ENCODE results near the gene BICD1.
"Not testable (repeated sequence)": the region's sequence is repeated elsewhere in the genome, so short reads cannot be mapped to it uniquely, and the experiment has no call there.

BICD1 gene

GRCh38 chr12:32106517-32107358 is at the start of gene BICD1:
Gene BICD1 (plus strand): TSS chr12:32106847. CDS start chr12:32107332, 485 bp downstream.
- peak within 1 kb of the TSS; percentile 87 for H3K27ac ChIP-seq
- peak; percentile 48 for DNase-seq (ENCODE audit: low read depth, low spot score)

GRCh38 chr12:32061033-32061432 is 45.6 kb upstream of the BICD1 start:
- H3K27ac ChIP-seq = no peak overlapping the region
- no peak for DNase-seq (ENCODE audit: low read depth, low spot score)

DNA sequence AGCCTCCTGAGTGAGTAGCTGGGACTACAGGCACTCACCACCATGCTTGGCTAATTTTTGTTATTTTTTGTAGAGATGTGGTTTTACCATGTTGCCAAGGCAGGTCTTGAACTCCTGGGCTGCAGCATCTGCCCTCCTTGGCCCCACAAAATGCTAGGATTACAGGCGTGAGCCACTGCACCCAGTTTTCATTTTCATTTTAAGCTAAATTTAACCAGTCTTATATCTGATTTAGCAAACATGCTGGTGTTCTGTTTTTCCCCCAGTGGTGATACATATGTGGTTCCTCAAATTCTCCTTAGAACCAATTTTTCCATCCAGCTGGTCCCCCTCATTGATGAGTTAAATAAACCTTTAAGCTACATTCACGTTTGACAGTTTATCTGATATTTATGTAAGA is 43.8 kb upstream of the BICD1 start:
- DNase-seq (ENCODE audit: low read depth, low spot score) = no peak
- no peak overlapping the region for H3K27ac ChIP-seq

DNA sequence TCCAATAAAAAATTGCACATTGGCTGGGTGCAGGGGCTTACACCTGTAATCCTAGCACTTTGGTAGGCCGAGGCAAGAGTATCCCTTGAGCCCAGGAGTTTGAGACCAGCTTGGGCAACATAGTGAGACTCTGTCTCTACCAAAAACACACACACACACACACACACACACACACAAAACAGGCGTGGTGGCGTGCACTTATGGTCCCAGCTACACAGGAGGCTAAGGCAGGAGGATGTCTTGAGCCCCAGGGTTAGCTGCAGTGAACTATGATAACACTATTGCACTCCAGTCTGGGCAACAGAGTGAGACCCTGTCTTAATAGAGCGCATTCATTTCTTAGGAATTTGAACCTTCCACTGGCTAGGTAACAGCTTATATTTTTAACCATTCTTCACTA is 42.9 kb upstream of the BICD1 start:
- DNase-seq (ENCODE audit: low read depth, low spot score) = no peak
- H3K27ac ChIP-seq = no peak overlapping the region

GRCh38 chr12:32066206-32066605 is 40.4 kb upstream of the BICD1 start:
- DNase-seq (ENCODE audit: low read depth, low spot score) = no peak

GRCh38 chr12:32069071-32069470 is 37.6 kb upstream of the BICD1 start:
- DNase-seq (ENCODE audit: low read depth, low spot score) = no peak
- H3K27ac ChIP-seq = peak overlapping the region; percentile 19

More at GRCh38 chr12:32066206-32066605, 40.4 kb upstream of the BICD1 start:
- no peak overlapping the region for H3K27ac ChIP-seq

DNA sequence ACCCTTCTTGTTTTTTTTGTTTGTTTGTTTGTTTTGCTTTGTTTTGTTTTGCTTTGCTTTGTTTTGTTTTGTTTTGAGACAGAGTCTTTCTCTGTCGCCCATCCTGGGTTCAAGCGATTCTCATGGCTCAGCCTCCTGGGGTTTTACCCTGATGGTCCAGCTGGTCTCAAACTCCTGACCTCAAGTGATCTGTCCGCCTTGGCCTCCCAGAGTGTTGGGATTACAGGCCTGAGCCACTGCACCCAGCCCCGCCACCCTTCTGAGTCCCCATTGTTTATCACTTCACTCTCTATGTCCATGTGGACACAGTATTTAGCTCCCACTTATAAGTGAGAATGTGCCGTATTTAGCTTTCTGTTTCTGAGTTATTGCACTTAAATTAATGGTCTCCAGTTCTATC is 36.9 kb upstream of the BICD1 start:
- no peak for DNase-seq (ENCODE audit: low read depth, low spot score)
- H3K27ac ChIP-seq = no peak overlapping the region

DNA sequence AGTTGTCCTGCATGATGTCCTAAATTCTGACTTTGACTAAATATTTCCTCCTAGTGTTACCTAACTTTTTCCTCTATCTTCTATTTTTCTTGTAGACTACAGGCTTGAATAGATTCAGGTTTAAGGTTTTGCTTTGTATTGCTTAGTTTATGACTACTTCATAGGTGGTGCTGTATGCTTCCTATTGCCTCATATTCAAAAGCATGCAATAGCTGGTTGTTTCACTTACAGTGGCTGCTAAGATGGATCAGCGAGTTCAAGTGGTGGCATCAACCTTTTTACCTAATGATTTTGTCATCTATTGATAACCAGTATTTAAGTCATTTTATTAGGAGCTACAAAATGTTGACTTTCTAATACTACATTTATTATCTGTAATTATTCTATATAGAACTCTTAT is 36.3 kb upstream of the BICD1 start:
- DNase-seq (ENCODE audit: low read depth, low spot score) = no peak
- H3K27ac ChIP-seq = no peak overlapping the region

DNA sequence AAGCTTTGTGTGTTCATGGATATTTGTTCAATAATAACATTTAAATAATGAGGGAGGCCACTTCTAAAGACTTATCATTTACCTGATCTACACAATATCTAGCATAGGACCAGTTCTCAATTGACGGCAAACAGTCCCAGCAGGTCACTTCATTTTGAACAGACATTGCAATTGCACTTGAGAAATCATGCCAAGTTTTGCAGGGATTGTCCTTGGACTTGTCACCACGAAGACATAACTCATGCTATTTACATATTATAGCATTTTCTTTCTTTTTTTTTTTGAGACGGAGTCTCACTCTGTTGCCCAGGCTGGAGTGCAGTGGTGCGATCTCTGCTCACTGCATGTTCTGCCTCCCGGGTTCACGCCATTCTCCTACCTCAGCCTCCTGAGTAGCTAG is 34.5 kb upstream of the BICD1 start:
- DNase-seq (ENCODE audit: low read depth, low spot score) = no peak
- no peak overlapping the region for H3K27ac ChIP-seq

GRCh38 chr12:32074432-32074831 is 32.2 kb upstream of the BICD1 start:
- no peak for DNase-seq (ENCODE audit: low read depth, low spot score)
- no peak overlapping the region for H3K27ac ChIP-seq

GRCh38 chr12:32076941-32077340 is 29.7 kb upstream of the BICD1 start:
- DNase-seq (ENCODE audit: low read depth, low spot score) = no peak
- no peak overlapping the region for H3K27ac ChIP-seq

- DNase-seq (ENCODE audit: low read depth, low spot score) = no peak
- no peak overlapping the region for H3K27ac ChIP-seq
These were observed 26.2 kb upstream of the BICD1 start for GRCh38 chr12:32080435-32080834.

DNA sequence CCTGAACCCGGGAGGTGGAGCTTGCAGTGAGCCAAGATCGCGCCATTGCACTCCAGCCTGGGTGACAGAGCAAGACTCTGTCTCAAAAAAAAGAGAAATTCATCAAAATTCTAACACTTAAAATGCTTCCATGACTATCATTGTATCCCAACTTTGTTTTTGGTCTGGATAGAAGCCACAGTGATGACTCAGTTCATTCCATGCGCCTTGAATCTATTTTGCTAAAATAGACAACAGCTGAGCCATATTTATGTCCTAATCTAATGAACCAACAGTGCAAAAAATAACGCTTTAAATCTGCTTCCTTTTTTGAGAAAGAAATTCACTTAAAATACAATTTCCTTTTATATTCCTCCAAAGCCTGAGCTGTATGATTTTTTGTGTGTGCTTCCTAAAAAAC is 23.2 kb upstream of the BICD1 start:
- H3K27ac ChIP-seq = no peak overlapping the region
- DNase-seq (ENCODE audit: low read depth, low spot score) = no peak

- no peak overlapping the region for H3K27ac ChIP-seq
- no peak for DNase-seq (ENCODE audit: low read depth, low spot score)
These were observed 22.5 kb upstream of the BICD1 start for GRCh38 chr12:32084017-32084688.

- H3K27ac ChIP-seq = no peak overlapping the region
- no peak for DNase-seq (ENCODE audit: low read depth, low spot score)
These were observed 21.9 kb upstream of the BICD1 start for GRCh38 chr12:32084753-32085152.

DNA sequence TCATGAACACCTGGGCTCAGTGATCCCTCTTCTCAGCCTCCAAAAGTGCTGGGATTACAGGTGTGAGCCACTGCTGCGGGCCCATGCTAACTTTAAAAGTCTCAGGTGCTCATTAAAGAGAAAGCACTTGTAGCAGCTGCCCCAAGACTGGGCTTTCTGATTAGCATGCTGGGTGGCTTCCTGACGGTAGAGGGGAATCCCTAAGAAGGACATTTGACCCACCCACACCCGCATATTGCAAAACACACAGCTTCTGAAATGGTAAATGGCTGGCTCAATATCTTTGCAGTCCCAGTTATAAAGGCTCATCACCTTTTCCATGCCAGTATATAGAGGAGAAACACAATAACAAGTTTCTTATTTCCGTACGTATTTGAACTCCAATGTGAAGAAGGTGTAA is 19.3 kb upstream of the BICD1 start:
- no peak for DNase-seq (ENCODE audit: low read depth, low spot score)
- H3K27ac ChIP-seq = no peak overlapping the region

DNA sequence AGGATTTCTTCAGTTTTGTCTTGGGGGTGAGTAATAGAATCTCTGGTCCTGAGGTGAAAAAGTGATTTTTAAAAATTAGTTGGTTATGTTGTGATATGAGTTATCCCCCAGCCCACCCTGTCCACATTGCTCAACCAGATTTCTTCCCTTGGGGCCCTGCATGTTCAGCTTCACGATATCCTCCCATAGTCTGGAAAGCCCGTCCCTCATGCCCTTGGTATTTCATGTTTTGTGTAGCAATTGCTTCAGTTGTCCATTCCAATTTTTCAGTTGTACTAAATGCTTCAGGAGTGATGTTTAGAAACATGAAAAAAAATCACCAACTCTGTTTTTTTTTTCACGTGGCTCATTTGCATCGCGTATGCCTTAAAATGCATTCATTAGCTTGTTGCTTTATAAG is 17.5 kb upstream of the BICD1 start:
- DNase-seq (ENCODE audit: low read depth, low spot score) = no peak
- no peak overlapping the region for H3K27ac ChIP-seq

DNA sequence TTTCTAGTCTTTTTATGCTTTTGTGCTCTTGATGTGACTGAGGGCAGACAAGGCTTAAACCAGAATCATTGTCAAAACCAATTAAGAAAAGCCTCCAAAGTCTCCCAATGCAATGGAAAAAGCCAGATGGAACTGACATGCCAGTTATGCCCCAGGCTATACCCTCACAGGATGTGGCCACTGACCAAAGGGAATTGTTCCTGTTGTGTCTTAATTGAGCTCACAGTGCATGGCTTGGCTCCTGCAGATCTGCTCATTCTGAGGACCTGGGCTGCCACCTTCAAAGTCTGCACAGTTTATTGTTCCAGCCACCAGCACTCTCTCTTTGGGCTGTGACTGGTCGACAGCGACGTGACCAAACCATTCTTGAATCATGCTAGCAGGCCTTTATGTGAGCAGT is 17.1 kb upstream of the BICD1 start:
- no peak for DNase-seq (ENCODE audit: low read depth, low spot score)
- no peak overlapping the region for H3K27ac ChIP-seq

DNA sequence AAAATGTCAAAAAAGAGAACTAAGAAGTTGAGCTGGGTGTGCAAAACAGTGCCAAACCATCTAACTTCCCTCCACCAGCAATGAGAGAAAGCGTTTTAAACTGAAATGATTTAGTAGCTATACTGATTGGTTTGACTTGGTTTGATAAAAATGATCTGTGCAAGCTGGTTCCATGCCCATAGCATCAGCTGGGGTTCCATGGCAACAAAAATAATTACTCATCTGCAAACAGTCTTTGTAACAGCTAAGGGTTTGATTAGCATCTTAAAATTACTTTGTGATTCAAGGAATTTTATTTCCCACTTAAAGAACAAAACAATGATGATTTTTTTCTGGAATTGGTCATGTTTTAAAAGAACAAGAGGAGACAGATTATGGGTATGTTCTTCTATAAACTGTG is 15.0 kb upstream of the BICD1 start:
- no peak for DNase-seq (ENCODE audit: low read depth, low spot score)
- H3K27ac ChIP-seq = no peak overlapping the region

- no peak for DNase-seq (ENCODE audit: low read depth, low spot score)
- no peak overlapping the region for H3K27ac ChIP-seq
These were observed 8.5 kb upstream of the BICD1 start for GRCh38 chr12:32098112-32098511.

- H3K27ac ChIP-seq; DNase-seq (ENCODE audit: low read depth, low spot score): not testable (repeated sequence)
These were observed 7.4 kb upstream of the BICD1 start for GRCh38 chr12:32099275-32099674.

DNA sequence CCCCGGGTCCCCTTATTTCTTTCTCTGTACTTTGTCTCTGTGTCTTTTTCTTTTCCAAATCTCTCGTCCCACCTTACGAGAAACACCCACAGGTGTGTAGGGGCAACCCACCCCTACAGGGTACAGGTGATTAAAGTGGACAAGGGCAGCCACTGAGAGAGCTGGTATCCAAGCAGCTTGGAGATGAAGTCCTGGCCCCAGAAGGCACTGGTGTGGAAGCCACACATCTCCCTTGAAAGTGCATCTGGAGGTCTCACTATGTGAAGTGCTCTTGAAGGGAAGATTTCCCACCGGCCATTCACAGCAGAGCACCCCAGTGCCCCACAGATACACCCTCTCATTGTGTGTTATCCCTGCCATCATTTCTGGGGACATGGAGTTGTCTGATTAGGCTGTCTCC is 6.3 kb upstream of the BICD1 start:
- H3K27ac ChIP-seq = no peak overlapping the region
- DNase-seq (ENCODE audit: low read depth, low spot score) = no peak
